H1 (cell line): ENCODE results near the gene NPY2R.

ENCODE experiments used
- CTCF ChIP-seq, 3 experiments: IDR thresholded peaks; 1 replicate in 2 of 3; 2 replicates in 1 of 3; pipeline versions ENCODE4 v1.5.1 to v1.6.1; 2011; ENCODE audit warnings: low read length in 3 of 3, mild to moderate bottlenecking in 3 of 3, inconsistent platforms in 2 of 3, low read depth in 1 of 3, moderate library complexity in 1 of 3; ENCODE audit not compliant: insufficient read depth in 1 of 3; ENCODE audit errors: control extremely low read depth in 1 of 3
- GABPA ChIP-seq: IDR thresholded peaks from 2 replicates; pipeline ENCODE4 v1.6.1; 2011; ENCODE audit warnings: mild to moderate bottlenecking, low read length, moderate library complexity, borderline replicate concordance; ENCODE audit not compliant: insufficient read depth
- HDAC2 ChIP-seq, 2 experiments: fragments of 300-600 bp in 1 of 2; sonication (generic) in 1 of 2; IDR thresholded peaks; 2 replicates each; pipeline ENCODE4 v1.6.1; 2011 to 2012; ENCODE audit warnings: low read depth in 2 of 2, low read length in 2 of 2, mild to moderate bottlenecking in 2 of 2, moderate library complexity in 2 of 2, borderline replicate concordance in 1 of 2, inconsistent platforms in 1 of 2
- JUN ChIP-seq: IDR thresholded peaks from 2 replicates; pipeline ENCODE4 v1.6.1; 2011; ENCODE audit warnings: low read depth, mild to moderate bottlenecking, improper control_type of control experiment, low read length
- POLR2AphosphoS5 ChIP-seq: IDR thresholded peaks from 2 replicates; pipeline ENCODE4 v1.6.1; 2011; ENCODE audit warnings: low read depth, low read length
- RAD21 ChIP-seq, 2 experiments: IDR thresholded peaks in 1 of 2; conservative IDR thresholded peaks in 1 of 2; 2 replicates each; pipeline ENCODE4 v1.6.1; 2011; ENCODE audit warnings: low read depth in 2 of 2, low read length in 2 of 2, improper control_type of control experiment in 1 of 2, inconsistent platforms in 1 of 2, mild to moderate bottlenecking in 1 of 2, moderate library complexity in 1 of 2
- SP2 ChIP-seq: IDR thresholded peaks from 2 replicates; pipeline ENCODE4 v1.6.1; 2012; ENCODE audit warnings: mild to moderate bottlenecking, low read length, inconsistent platforms
- TAF1 ChIP-seq: IDR thresholded peaks from 2 replicates; pipeline ENCODE4 v1.6.1; 2011; ENCODE audit warnings: mild to moderate bottlenecking, low read depth, low read length
- TAF7 ChIP-seq: optimal IDR thresholded peaks from 2 replicates; pipeline ENCODE3; 2011; ENCODE audit warnings: low read depth, mild to moderate bottlenecking, inconsistent platforms, low read length, moderate library complexity, borderline replicate concordance
- YY1 ChIP-seq: IDR thresholded peaks from 2 replicates; pipeline ENCODE4 v1.6.1; 2011; ENCODE audit warnings: low read depth, mild to moderate bottlenecking, low read length
- ZNF274 ChIP-seq: IDR thresholded peaks from 2 replicates; pipeline ENCODE4 v1.7.0; 2012; ENCODE audit warnings: low read length, borderline replicate concordance; ENCODE audit errors: extremely low read depth

- TF ChIP-seq RAD21 (IDR thresholded peaks at IDR 0.05 in 1 of 2, conservative IDR thresholded peaks at IDR 0.05 in 1 of 2; ENCODE audit: low read depth in 2 of 2, low read length in 2 of 2) = no peak
- no peak for TF ChIP-seq CTCF (IDR thresholded peaks at IDR 0.05; ENCODE audit: control extremely low read depth in 1 of 3, insufficient read depth in 1 of 3, low read depth in 1 of 3, low read length in 3 of 3)
- no peak for TF ChIP-seq POLR2AphosphoS5
- TF ChIP-seq TAF7 = no peak
- TF ChIP-seq HDAC2 (IDR thresholded peaks at IDR 0.05; ENCODE audit: borderline replicate concordance in 1 of 2, low read depth in 2 of 2, low read length in 2 of 2) = no peak
- TF ChIP-seq TAF1 = no peak
- no peak for TF ChIP-seq JUN
- TF ChIP-seq YY1 = no peak
- TF ChIP-seq ZNF274 = no peak
- TF ChIP-seq SP2 = no peak
- TF ChIP-seq GABPA = no peak
Measured at GRCh38 chr4:155245105-155245504, 36.7 kb downstream of the NPY2R start.
